ENCODE data around the gene PPP1CB.

PPP1CB gene

GRCh38 chr2:28745876-28746275, 5.8 kb upstream of the PPP1CB start:
- Histone ChIP-seq H2BK120ac (ENCODE audit: low read depth, low read length) (no peak overlapping the region), H3K4ac (ENCODE audit: low read depth, low read length) (no peak overlapping the region), H3K27ac (ENCODE audit: low read depth, low read length) (no peak overlapping the region), H2BK5ac (ENCODE audit: low read length) (no peak overlapping the region), H3K79me2 (ENCODE audit: control insufficient read depth, insufficient read depth, low read length) (no peaks in the 10 kb centered on the region), H4K8ac (ENCODE audit: low read depth, low read length) (no peak overlapping the region), H3K56ac (ENCODE audit: low read length) (no peak overlapping the region), H2BK15ac (replicated peaks; ENCODE audit: low read depth) (no peak overlapping the region), H3K4me2 (ENCODE audit: low read length) (no peak overlapping the region), H4K5ac (ENCODE audit: low read length) (no peak overlapping the region), H3K79me1 (ENCODE audit: low read length) (no peaks in the 10 kb centered on the region), H3K18ac (ENCODE audit: low read length) (no peak overlapping the region), H2AK5ac (ENCODE audit: low read length) (no peak overlapping the region), H3K9ac (ENCODE audit: low read length) (no peak overlapping the region), H3K27me3 (ENCODE audit: insufficient read depth, low read length, poor library complexity) (no peaks in the 10 kb centered on the region), H3K4me1 (ENCODE audit: control insufficient read depth, low read depth, low read length) (peaks cover 3% of the 10 kb centered on the region), H3K23ac (ENCODE audit: low read length) (no peak overlapping the region), H3K4me3 (ENCODE audit: low read length) (no peak overlapping the region), H3K36me3 (ENCODE audit: control insufficient read depth, insufficient read depth, low read length) (no peaks in the 10 kb centered on the region)
- DNase-seq, result no peak
- WGBS (ENCODE audit: extremely low coverage, insufficient coverage, low lambda C conversion rate), result no CpG with 5 or more reads among the region's 4 CpGs

- Histone ChIP-seq H3K9ac (ENCODE audit: low read length) (no peak overlapping the region), H3K79me2 (ENCODE audit: control insufficient read depth, insufficient read depth, low read length) (no peaks in the 10 kb centered on the region), H3K36me3 (ENCODE audit: control insufficient read depth, insufficient read depth, low read length) (no peaks in the 10 kb centered on the region), H3K4me2 (ENCODE audit: low read length) (no peak overlapping the region), H4K8ac (ENCODE audit: low read depth, low read length) (no peak overlapping the region), H3K23ac (ENCODE audit: low read length) (no peak overlapping the region), H3K27me3 (ENCODE audit: insufficient read depth, low read length, poor library complexity) (no peaks in the 10 kb centered on the region), H2BK15ac (replicated peaks; ENCODE audit: low read depth) (no peak overlapping the region), H2BK120ac (ENCODE audit: low read depth, low read length) (no peak overlapping the region), H3K27ac (ENCODE audit: low read depth, low read length) (no peak overlapping the region), H3K4ac (ENCODE audit: low read depth, low read length) (no peak overlapping the region), H4K5ac (ENCODE audit: low read length) (no peak overlapping the region), H3K18ac (ENCODE audit: low read length) (no peak overlapping the region), H2BK5ac (ENCODE audit: low read length) (no peak overlapping the region), H3K56ac (ENCODE audit: low read length) (no peak overlapping the region), H3K79me1 (ENCODE audit: low read length) (no peaks in the 10 kb centered on the region), H3K4me3 (ENCODE audit: low read length) (no peak overlapping the region), H3K4me1 (ENCODE audit: control insufficient read depth, low read depth, low read length) (peaks cover 4% of the 10 kb centered on the region), H2AK5ac (ENCODE audit: low read length) (no peak overlapping the region)
- DNase-seq, result no peak
- no CpG with 5 or more reads among the region's 3 CpGs for WGBS (ENCODE audit: extremely low coverage, insufficient coverage, low lambda C conversion rate)
Observed at GRCh38 chr2:28746429-28747111, 5.1 kb upstream of the PPP1CB start.

- no peak overlapping the region for H3K27ac ChIP-seq (ENCODE audit: low read depth, low read length)
- no peak overlapping the region for H3K4me3 ChIP-seq (ENCODE audit: low read length)
- H3K36me3 ChIP-seq (ENCODE audit: control insufficient read depth, insufficient read depth, low read length), result no peaks in the 10 kb centered on the region
- H3K23ac ChIP-seq (ENCODE audit: low read length), result no peak overlapping the region
- WGBS (ENCODE audit: extremely low coverage, insufficient coverage, low lambda C conversion rate), result no CpG with 5 or more reads among the region's 1 CpG
- no peak overlapping the region for H2BK120ac ChIP-seq (ENCODE audit: low read depth, low read length)
- no peak overlapping the region for H2BK15ac ChIP-seq (replicated peaks; ENCODE audit: low read depth)
- no peak overlapping the region for H2BK5ac ChIP-seq (ENCODE audit: low read length)
- no peak overlapping the region for H4K5ac ChIP-seq (ENCODE audit: low read length)
- H3K27me3 ChIP-seq (ENCODE audit: insufficient read depth, low read length, poor library complexity), result no peaks in the 10 kb centered on the region
- H4K8ac ChIP-seq (ENCODE audit: low read depth, low read length), result no peak overlapping the region
- H3K56ac ChIP-seq (ENCODE audit: low read length), result no peak overlapping the region
- H3K4ac ChIP-seq (ENCODE audit: low read depth, low read length), result no peak overlapping the region
- H3K4me1 ChIP-seq (ENCODE audit: control insufficient read depth, low read depth, low read length), result peaks cover 4% of the 10 kb centered on the region
- peaks cover 8% of the 10 kb centered on the region for H3K79me2 ChIP-seq (ENCODE audit: control insufficient read depth, insufficient read depth, low read length)
- H3K79me1 ChIP-seq (ENCODE audit: low read length), result no peaks in the 10 kb centered on the region
- no peak for DNase-seq
- no peak overlapping the region for H3K4me2 ChIP-seq (ENCODE audit: low read length)
- no peak overlapping the region for H3K9ac ChIP-seq (ENCODE audit: low read length)
- H2AK5ac ChIP-seq (ENCODE audit: low read length), result no peak overlapping the region
- H3K18ac ChIP-seq (ENCODE audit: low read length), result no peak overlapping the region
Observed at GRCh38 chr2:28747714-28748113, 3.9 kb upstream of the PPP1CB start.

GRCh38 chr2:28748176-28748575, 3.5 kb upstream of the PPP1CB start:
- no peak for DNase-seq
- Histone ChIP-seq H3K27me3 (ENCODE audit: insufficient read depth, low read length, poor library complexity) (no peaks in the 10 kb centered on the region), H3K18ac (ENCODE audit: low read length) (no peak overlapping the region), H3K79me2 (ENCODE audit: control insufficient read depth, insufficient read depth, low read length) (peaks cover 12% of the 10 kb centered on the region), H3K36me3 (ENCODE audit: control insufficient read depth, insufficient read depth, low read length) (no peaks in the 10 kb centered on the region), H3K56ac (ENCODE audit: low read length) (no peak overlapping the region), H2BK5ac (ENCODE audit: low read length) (no peak overlapping the region), H3K23ac (ENCODE audit: low read length) (no peak overlapping the region), H3K4me3 (ENCODE audit: low read length) (no peak overlapping the region), H3K4me1 (ENCODE audit: control insufficient read depth, low read depth, low read length) (peaks cover 4% of the 10 kb centered on the region), H2AK5ac (ENCODE audit: low read length) (no peak overlapping the region), H3K79me1 (ENCODE audit: low read length) (no peaks in the 10 kb centered on the region), H2BK15ac (replicated peaks; ENCODE audit: low read depth) (no peak overlapping the region), H2BK120ac (ENCODE audit: low read depth, low read length) (no peak overlapping the region), H3K27ac (ENCODE audit: low read depth, low read length) (no peak overlapping the region), H3K4me2 (ENCODE audit: low read length) (no peak overlapping the region), H4K5ac (ENCODE audit: low read length) (no peak overlapping the region), H4K8ac (ENCODE audit: low read depth, low read length) (no peak overlapping the region), H3K9ac (ENCODE audit: low read length) (no peak overlapping the region), H3K4ac (ENCODE audit: low read depth, low read length) (no peak overlapping the region)
- WGBS (ENCODE audit: extremely low coverage, insufficient coverage, low lambda C conversion rate), result no CpG with 5 or more reads among the region's 2 CpGs

- Histone ChIP-seq H3K4me1 (ENCODE audit: control insufficient read depth, low read depth, low read length) (peaks cover 4% of the 10 kb centered on the region), H4K8ac (ENCODE audit: low read depth, low read length) (no peak overlapping the region), H3K23ac (ENCODE audit: low read length) (no peak overlapping the region), H3K79me1 (ENCODE audit: low read length) (no peaks in the 10 kb centered on the region), H3K18ac (ENCODE audit: low read length) (no peak overlapping the region), H2AK5ac (ENCODE audit: low read length) (no peak overlapping the region), H3K4me3 (ENCODE audit: low read length) (no peak overlapping the region), H3K4ac (ENCODE audit: low read depth, low read length) (no peak overlapping the region), H4K5ac (ENCODE audit: low read length) (no peak overlapping the region), H3K4me2 (ENCODE audit: low read length) (no peak overlapping the region), H3K36me3 (ENCODE audit: control insufficient read depth, insufficient read depth, low read length) (no peaks in the 10 kb centered on the region), H2BK5ac (ENCODE audit: low read length) (no peak overlapping the region), H3K27me3 (ENCODE audit: insufficient read depth, low read length, poor library complexity) (no peaks in the 10 kb centered on the region), H3K56ac (ENCODE audit: low read length) (no peak overlapping the region), H2BK15ac (replicated peaks; ENCODE audit: low read depth) (no peak overlapping the region), H3K27ac (ENCODE audit: low read depth, low read length) (no peak overlapping the region), H2BK120ac (ENCODE audit: low read depth, low read length) (no peak overlapping the region), H3K9ac (ENCODE audit: low read length) (no peak overlapping the region), H3K79me2 (ENCODE audit: control insufficient read depth, insufficient read depth, low read length) (peaks cover 17% of the 10 kb centered on the region)
- DNase-seq, result no peak
- no CpG with 5 or more reads among the region's 1 CpG for WGBS (ENCODE audit: extremely low coverage, insufficient coverage, low lambda C conversion rate)
Observed at GRCh38 chr2:28748941-28749340, 2.7 kb upstream of the PPP1CB start.

GRCh38 chr2:28749526-28749925, 2.1 kb upstream of the PPP1CB start:
- no CpG with 5 or more reads among the region's 6 CpGs for WGBS (ENCODE audit: extremely low coverage, insufficient coverage, low lambda C conversion rate)
- no peak overlapping the region for H4K8ac ChIP-seq (ENCODE audit: low read depth, low read length)
- no peaks in the 10 kb centered on the region for H3K36me3 ChIP-seq (ENCODE audit: control insufficient read depth, insufficient read depth, low read length)
- H3K56ac ChIP-seq (ENCODE audit: low read length), result no peak overlapping the region
- no peak overlapping the region for H2BK120ac ChIP-seq (ENCODE audit: low read depth, low read length)
- H2BK5ac ChIP-seq (ENCODE audit: low read length), result no peak overlapping the region
- no peaks in the 10 kb centered on the region for H3K27me3 ChIP-seq (ENCODE audit: insufficient read depth, low read length, poor library complexity)
- H4K5ac ChIP-seq (ENCODE audit: low read length), result no peak overlapping the region
- H3K18ac ChIP-seq (ENCODE audit: low read length), result no peak overlapping the region
- no peak overlapping the region for H3K4me3 ChIP-seq (ENCODE audit: low read length)
- H3K27ac ChIP-seq (ENCODE audit: low read depth, low read length), result no peak overlapping the region
- no peak overlapping the region for H3K4me2 ChIP-seq (ENCODE audit: low read length)
- no peaks in the 10 kb centered on the region for H3K79me1 ChIP-seq (ENCODE audit: low read length)
- H3K23ac ChIP-seq (ENCODE audit: low read length), result no peak overlapping the region
- no peak for DNase-seq
- H3K79me2 ChIP-seq (ENCODE audit: control insufficient read depth, insufficient read depth, low read length), result peaks cover 21% of the 10 kb centered on the region
- H2AK5ac ChIP-seq (ENCODE audit: low read length), result no peak overlapping the region
- no peak overlapping the region for H2BK15ac ChIP-seq (replicated peaks; ENCODE audit: low read depth)
- no peak overlapping the region for H3K4ac ChIP-seq (ENCODE audit: low read depth, low read length)
- no peak overlapping the region for H3K9ac ChIP-seq (ENCODE audit: low read length)
- peaks cover 4% of the 10 kb centered on the region for H3K4me1 ChIP-seq (ENCODE audit: control insufficient read depth, low read depth, low read length)
